CD4-positive, alpha-beta memory T cell (primary cell): Measurements from ENCODE around the gene RPS17. TPM values are rescaled to one million over a fixed set of nuclear protein-coding genes. Genes with fewer than 3 reads are reported as not detected.
A peak's percentile ranks its signal among the peaks of the same experiment; 100 is the strongest.

ENCODE experiments used
- CTCF ChIA-PET: fragments of 350-600 bp; sonication (Branson Sonifier 250); formaldehyde crosslinking; loops from one replicate; lab custom pipeline; 2021; ENCODE audit warnings: inconsistent platforms; ENCODE audit not compliant: partially characterized antibody; lab: Charles Lee
- POLR2A ChIA-PET: fragments of 350-600 bp; sonication (Branson Sonifier 250); formaldehyde crosslinking; loops from one replicate; lab custom pipeline; 2021; ENCODE audit not compliant: partially characterized antibody; lab: Charles Lee
- DNase-seq, 5 donors: peaks; one replicate each; pipeline versions ENCODE4 v3.0.0 to v3.0.0-alpha.2; 2020 to 2022; ENCODE audit warnings: mixed read lengths in 1 of 5
- H3K27ac ChIP-seq: one replicate; pipeline ENCODE4 v1.7.0; 2013; ENCODE audit warnings: low read depth, low read length
- H3K27me3 ChIP-seq: 2 replicates; pipeline ENCODE4 v1.7.0; 2013; ENCODE audit warnings: mild to moderate bottlenecking, low read length, moderate library complexity; ENCODE audit not compliant: insufficient read depth
- H3K36me3 ChIP-seq: 2 replicates; pipeline ENCODE4 v1.7.0; 2013; ENCODE audit warnings: mild to moderate bottlenecking, low read length, moderate library complexity; ENCODE audit not compliant: insufficient read depth
- H3K4me1 ChIP-seq: 2 replicates; pipeline ENCODE4 v1.7.0; 2013; ENCODE audit warnings: mild to moderate bottlenecking, low read length, moderate library complexity; ENCODE audit not compliant: insufficient read depth
- H3K4me3 ChIP-seq, 2 donors: one replicate each; pipeline ENCODE4 v1.7.0; 2013; ENCODE audit warnings: low read length in 2 of 2, mild to moderate bottlenecking in 1 of 2
- H3K9me3 ChIP-seq, 2 donors: one replicate each; pipeline ENCODE4 v1.7.0; 2013; ENCODE audit warnings: low read length in 2 of 2, control low read depth in 1 of 2; ENCODE audit not compliant: control insufficient read depth in 1 of 2
- H3K27ac Mint-ChIP-seq, 7 donors: one replicate each; pipeline ENCODE4 v1.8.0; 2020 to 2021; ENCODE audit warnings: mixed read lengths in 7 of 7, mild to moderate bottlenecking in 6 of 7, inconsistent platforms in 3 of 7, moderate library complexity in 3 of 7
- H3K27me3 Mint-ChIP-seq, 2 donors: one replicate each; pipeline ENCODE4 v1.8.0; 2020 to 2021; ENCODE audit warnings: mixed read lengths in 2 of 2
- H3K36me3 Mint-ChIP-seq, 2 donors: one replicate each; pipeline ENCODE4 v1.8.0; 2020 to 2021; ENCODE audit warnings: mixed read lengths in 2 of 2, inconsistent platforms in 1 of 2, mild to moderate bottlenecking in 1 of 2
- H3K4me1 Mint-ChIP-seq, 4 donors: one replicate each; pipeline ENCODE4 v1.8.0; 2020 to 2021; ENCODE audit warnings: mixed read lengths in 4 of 4, mild to moderate bottlenecking in 1 of 4
- H3K4me3 Mint-ChIP-seq, 8 donors: one replicate each; pipeline ENCODE4 v1.8.0; 2020 to 2021; ENCODE audit warnings: mixed read lengths in 8 of 8, mild to moderate bottlenecking in 7 of 8, moderate library complexity in 6 of 8, inconsistent platforms in 3 of 8
- H3K9me3 Mint-ChIP-seq, 8 donors: one replicate each; pipeline ENCODE4 v1.8.0; 2020 to 2021; ENCODE audit warnings: mixed read lengths in 8 of 8, mild to moderate bottlenecking in 5 of 8, inconsistent platforms in 3 of 8, moderate library complexity in 1 of 8
- intact Hi-C: fragments of 100-400 bp; cut with micrococcal nuclease; formaldehyde crosslinking; loops from one replicate; pipeline ENCODE4 v1.15.1; 2023
- polyA plus RNA-seq, 2 donors: library from polyadenylated mRNA; unstranded; fragments of 300-500 nt; fragmentation: Illumina TruSeq; gene quantifications; one replicate each; pipeline ENCODE4 v1.2.3, GENCODE V29; 2021
- total RNA-seq, 2 experiments: library from RNA; stranded (reverse); gene quantifications; one replicate each; pipeline ENCODE4 v1.2.3, GENCODE V29; 2021

RPS17 gene
- total and polyA plus RNA-seq, 4 experiments from 2014 or later = 1,310 to 2,106 (median 1,705) TPM

- H3K27me3 ChIP-seq = no peaks in the 10 kb centered on the region
- no peak overlapping the region for H3K27ac ChIP-seq
- POLR2A ChIA-PET = no interaction called here
- no peak for DNase-seq
- no peaks in the 10 kb centered on the region for H3K36me3 ChIP-seq
- no peaks in the 10 kb centered on the region for H3K36me3 Mint-ChIP-seq
- H3K4me3 Mint-ChIP-seq = no peak overlapping the region
- H3K4me3 ChIP-seq = no peak overlapping the region
- no peaks in the 10 kb centered on the region for H3K9me3 ChIP-seq
- CTCF ChIA-PET = interaction anchor here (1.2 kb wide), 1 partner anchor 18 kb away, joined by 6 read pairs; no protein-coding TSS in a partner anchor
- H3K27ac Mint-ChIP-seq = no peak overlapping the region
- H3K4me1 ChIP-seq = no peaks in the 10 kb centered on the region
- peaks cover 9 to 10% of the 10 kb centered on the region in 2 donors for H3K27me3 Mint-ChIP-seq
- H3K4me1 Mint-ChIP-seq = no peaks in the 10 kb centered on the region
- intact Hi-C loops = no loop called here
- H3K9me3 Mint-ChIP-seq = no peaks in the 10 kb centered on the region
Observed at GRCh38 chr15:82548700-82549099, 8.4 kb upstream of the RPS17 start.

- DNase-seq = no peak
- Mint-ChIP-seq H3K4me3 (no peak overlapping the region), H3K4me1 (peaks cover 0 to 9% (median 8%) of the 10 kb centered on the region in 4 donors), H3K9me3 (no peaks in the 10 kb centered on the region), H3K27me3 (peaks cover 6% of the 10 kb centered on the region in 2 donors), H3K27ac (no peak overlapping the region), H3K36me3 (peaks cover 0 to 5% of the 10 kb centered on the region in 2 donors)
- Histone ChIP-seq H3K4me1 (peaks cover 7% of the 10 kb centered on the region), H3K27ac (no peak overlapping the region), H3K9me3 (no peaks in the 10 kb centered on the region), H3K27me3 (no peaks in the 10 kb centered on the region), H3K36me3 (no peaks in the 10 kb centered on the region), H3K4me3 (no peak overlapping the region)
- POLR2A ChIA-PET = no interaction called here
- intact Hi-C loops = no loop called here
- CTCF ChIA-PET = no interaction called here
Observed at GRCh38 chr15:82545478-82545877, 5.2 kb upstream of the RPS17 start.

DNA sequence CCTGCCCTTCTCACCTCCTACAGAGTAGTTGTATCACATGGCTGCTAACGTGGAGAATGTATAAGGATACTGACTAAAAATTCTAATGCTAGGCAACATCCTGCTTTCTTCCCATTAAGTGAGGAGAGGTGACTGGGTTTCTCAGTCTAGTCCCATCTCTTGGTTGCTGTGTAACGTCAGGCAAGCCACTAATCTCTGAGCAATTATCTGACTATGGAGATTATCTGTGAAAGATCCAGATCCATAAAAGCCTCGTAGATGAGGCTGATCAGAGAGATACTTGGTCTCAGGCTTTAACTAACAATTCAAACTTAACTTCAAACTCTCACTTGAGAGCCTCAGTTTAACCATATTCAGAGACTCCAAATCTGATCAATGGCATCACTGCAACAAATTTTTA, 4.7 kb upstream of the RPS17 start:
- H3K36me3 Mint-ChIP-seq = peaks cover 0 to 8% of the 10 kb centered on the region in 2 donors
- intact Hi-C loops = no loop called here

DNA sequence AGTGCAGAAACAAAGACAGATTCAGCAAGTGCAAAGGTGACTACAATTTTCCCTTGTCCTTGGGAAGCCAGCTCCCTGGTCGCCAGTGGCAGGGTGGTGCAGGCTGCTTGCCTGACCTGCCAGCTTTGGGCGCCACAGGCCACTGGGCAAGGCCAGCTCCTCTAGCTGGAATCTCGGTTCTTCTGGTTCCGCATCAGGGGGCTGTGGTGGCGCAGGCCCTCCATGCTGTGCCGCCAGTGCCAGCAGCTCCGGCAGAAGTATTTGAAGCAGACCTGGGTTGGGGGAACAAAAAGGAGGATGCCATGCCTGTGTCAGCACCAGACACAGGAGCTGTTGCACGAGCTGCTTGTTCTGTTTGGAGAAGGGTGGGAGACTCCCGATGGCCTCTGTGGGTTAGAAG, 4.2 kb upstream of the RPS17 start:
- ChIA-PET POLR2A (interaction anchor here (0.5 kb wide), 1 partner anchor 418 kb away, joined by 3 read pairs; no protein-coding TSS in a partner anchor), CTCF (no interaction called here)
- H3K36me3 ChIP-seq = no peaks in the 10 kb centered on the region
- no peak overlapping the region for H3K27ac ChIP-seq
- peaks cover 9% of the 10 kb centered on the region for H3K4me1 ChIP-seq
- no peak overlapping the region for H3K4me3 Mint-ChIP-seq
- no peak overlapping the region for H3K27ac Mint-ChIP-seq
- H3K27me3 Mint-ChIP-seq = peaks cover 2 to 4% of the 10 kb centered on the region in 2 donors
- H3K4me1 Mint-ChIP-seq = peaks cover 0 to 18% (median 8%) of the 10 kb centered on the region in 4 donors
- no peak for DNase-seq
- H3K9me3 Mint-ChIP-seq = no peaks in the 10 kb centered on the region
- H3K36me3 Mint-ChIP-seq = peaks cover 0 to 14% of the 10 kb centered on the region in 2 donors
- H3K27me3 ChIP-seq = no peaks in the 10 kb centered on the region
- intact Hi-C loops = no loop called here
- no peaks in the 10 kb centered on the region for H3K9me3 ChIP-seq
- H3K4me3 ChIP-seq = no peak overlapping the region

More for the DNA sequence above, 4.7 kb upstream of the RPS17 start:
- H3K27me3 ChIP-seq = no peaks in the 10 kb centered on the region
- ChIA-PET CTCF (no interaction called here), POLR2A (no interaction called here)
- Mint-ChIP-seq H3K27me3 (peaks cover 3 to 4% of the 10 kb centered on the region in 2 donors), H3K4me3 (no peak overlapping the region), H3K27ac (no peak overlapping the region), H3K4me1 (peaks cover 0 to 12% (median 8%) of the 10 kb centered on the region in 4 donors), H3K9me3 (no peaks in the 10 kb centered on the region)
- no peak overlapping the region for H3K4me3 ChIP-seq
- H3K36me3 ChIP-seq = no peaks in the 10 kb centered on the region
- H3K9me3 ChIP-seq = no peaks in the 10 kb centered on the region
- peaks cover 7% of the 10 kb centered on the region for H3K4me1 ChIP-seq
- no peak overlapping the region for H3K27ac ChIP-seq
- DNase-seq = no peak

GRCh38 chr15:82543160-82543559, 2.9 kb upstream of the RPS17 start:
- CTCF ChIA-PET = interaction anchor here (0.7 to 5.0 kb wide), 3 partner anchors 12 to 1247 kb away, joined by 3 to 54 read pairs (median 4); no protein-coding TSS in a partner anchor
- H3K4me3 ChIP-seq = no peak overlapping the region
- peak in 1 of 5 donors; percentile 19 for DNase-seq
- H3K4me1 ChIP-seq = peaks cover 21% of the 10 kb centered on the region
- no peak overlapping the region for H3K27ac ChIP-seq
- peak overlapping the region in 3 of 7 donors; percentile 30 to 53 (median 36) for H3K27ac Mint-ChIP-seq
- peaks cover 5 to 29% (median 16%) of the 10 kb centered on the region in 4 donors for H3K4me1 Mint-ChIP-seq
- peak overlapping the region in 5 of 8 donors; percentile 25 to 68 (median 26) for H3K4me3 Mint-ChIP-seq
- no peaks in the 10 kb centered on the region for H3K27me3 ChIP-seq
- no peaks in the 10 kb centered on the region for H3K9me3 Mint-ChIP-seq
- H3K36me3 ChIP-seq = peaks cover 8% of the 10 kb centered on the region
- POLR2A ChIA-PET = interaction anchor here (0.6 kb wide), 1 partner anchor 108 kb away, joined by 4 read pairs; no protein-coding TSS in a partner anchor
- no peaks in the 10 kb centered on the region for H3K9me3 ChIP-seq
- peaks cover 9 to 26% of the 10 kb centered on the region in 2 donors for H3K36me3 Mint-ChIP-seq
- H3K27me3 Mint-ChIP-seq = peaks cover 2 to 4% of the 10 kb centered on the region in 2 donors
- intact Hi-C loops = no loop called here

GRCh38 chr15:82540984-82541431, 751 bp upstream of the RPS17 start:
- Mint-ChIP-seq H3K4me3 (peak overlapping the region; percentile 95 to 99 (median 97)), H3K27ac (peak overlapping the region; percentile 93 to 98 (median 97)), H3K9me3 (no peaks in the 10 kb centered on the region), H3K36me3 (peaks cover 29 to 48% of the 10 kb centered on the region in 2 donors), H3K4me1 (peaks cover 12 to 39% (median 25%) of the 10 kb centered on the region in 4 donors), H3K27me3 (peaks cover 0 to 2% of the 10 kb centered on the region in 2 donors)
- Histone ChIP-seq H3K27me3 (no peaks in the 10 kb centered on the region), H3K27ac (peak overlapping the region; percentile 79), H3K36me3 (peaks cover 30% of the 10 kb centered on the region), H3K4me3 (peak overlapping the region; percentile 73 to 77), H3K9me3 (no peaks in the 10 kb centered on the region), H3K4me1 (peaks cover 26% of the 10 kb centered on the region)
- POLR2A ChIA-PET = interaction anchor here (0.7 to 4.0 kb wide), 19 partner anchors 10 to 527 kb away, joined by 3 to 42 read pairs (median 5); partner anchors contain the start of genes AP3B2, BTBD1, C15orf40 and CPEB1
- DNase-seq = no peak
- intact Hi-C loops = loop anchor here (1.0 kb wide), 4 partner anchors 139 to 445 kb away; partner anchors contain the start of genes RAMAC and WHAMM
- CTCF ChIA-PET = interaction anchor here (0.5 to 5.0 kb wide), 7 partner anchors 10 to 473 kb away, joined by 3 to 54 read pairs (median 3); partner anchors contain the start of gene RAMAC

GRCh38 chr15:82539691-82540054, 584 bp downstream of the RPS17 start:
- intact Hi-C loops = loop anchor here (1.0 kb wide), 4 partner anchors 141 to 447 kb away; partner anchors contain the start of genes RAMAC and WHAMM
- Mint-ChIP-seq H3K4me1 (peaks cover 12 to 39% (median 25%) of the 10 kb centered on the region in 4 donors), H3K9me3 (no peaks in the 10 kb centered on the region), H3K27ac (peak overlapping the region; percentile 92 to 98 (median 96)), H3K4me3 (peak overlapping the region; percentile 94 to 99 (median 97)), H3K27me3 (no peaks in the 10 kb centered on the region), H3K36me3 (peaks cover 39 to 58% of the 10 kb centered on the region in 2 donors)
- Histone ChIP-seq H3K9me3 (no peaks in the 10 kb centered on the region), H3K27me3 (no peaks in the 10 kb centered on the region), H3K27ac (peak overlapping the region; percentile 83), H3K4me1 (peaks cover 26% of the 10 kb centered on the region), H3K4me3 (peak overlapping the region; percentile 73 to 91), H3K36me3 (peaks cover 34% of the 10 kb centered on the region)
- DNase-seq = no peak
- CTCF ChIA-PET = interaction anchor here (0.9 to 5.0 kb wide), 9 partner anchors 9 to 478 kb away, joined by 3 to 54 read pairs (median 4); partner anchors contain the start of gene RAMAC
- POLR2A ChIA-PET = interaction anchor here (0.6 to 4.0 kb wide), 18 partner anchors 9 to 528 kb away, joined by 3 to 42 read pairs (median 4); partner anchors contain the start of genes BTBD1, C15orf40, RAMAC and WHAMM
